HG02588 (cell line): Measurements from ENCODE around the gene UNK.
A peak's percentile ranks its signal among the peaks of the same experiment; 100 is the strongest.
"Not testable (repeated sequence)": the region's sequence is repeated elsewhere in the genome, so short reads cannot be mapped to it uniquely, and the experiment has no call there.

ENCODE experiments used
- ATAC-seq: cut with Tn5 transposase; IDR thresholded peaks from one replicate; pipeline ENCODE4 v1.9.1; 2021; ENCODE audit warnings: mild to moderate bottlenecking, moderate library complexity; ENCODE audit not compliant: unreplicated experiment

Gene UNK

DNA sequence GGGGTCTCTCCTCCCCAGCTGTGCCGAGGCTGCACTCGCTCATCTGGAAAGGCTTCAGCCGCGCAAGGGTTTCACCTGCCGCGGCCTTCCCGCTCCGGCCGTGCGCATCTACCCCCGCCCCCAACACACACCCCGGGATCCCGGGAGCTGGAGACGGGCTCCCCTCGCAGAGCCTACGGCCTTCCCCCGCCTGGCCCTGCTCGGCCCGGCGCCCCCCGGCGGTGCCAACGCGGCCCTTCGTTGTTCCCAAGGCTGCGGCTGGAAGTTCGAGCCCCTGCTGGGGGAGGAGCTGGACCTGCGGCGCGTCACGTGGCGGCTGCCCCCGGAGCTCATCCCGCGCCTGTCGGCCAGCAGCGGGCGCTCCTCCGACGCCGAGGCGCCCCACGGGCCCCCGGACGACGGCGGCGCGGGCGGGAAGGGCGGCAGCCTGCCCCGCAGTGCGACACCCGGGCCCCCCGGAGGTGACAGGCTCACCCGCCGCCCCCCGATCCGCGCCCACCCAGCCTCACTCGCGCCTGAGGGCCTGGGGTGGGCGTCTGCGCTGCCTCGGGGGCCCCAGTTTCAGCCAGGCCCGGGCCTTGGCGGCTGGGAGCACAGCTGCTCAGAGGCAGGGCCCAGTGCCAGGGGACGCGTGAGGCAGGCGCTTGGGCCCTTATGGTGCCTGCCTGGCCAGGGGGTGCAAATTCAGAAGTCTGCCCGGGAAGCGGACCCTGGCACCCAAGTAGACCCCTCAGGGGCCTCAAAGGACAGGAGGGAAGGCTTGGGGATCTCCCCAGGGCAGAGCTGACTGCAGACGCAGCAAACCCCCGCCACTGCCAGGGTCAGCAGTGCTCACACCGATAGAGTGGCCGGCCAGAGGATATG lies 30.9 kb upstream of the UNK start:
- ATAC-seq, result no peak

DNA sequence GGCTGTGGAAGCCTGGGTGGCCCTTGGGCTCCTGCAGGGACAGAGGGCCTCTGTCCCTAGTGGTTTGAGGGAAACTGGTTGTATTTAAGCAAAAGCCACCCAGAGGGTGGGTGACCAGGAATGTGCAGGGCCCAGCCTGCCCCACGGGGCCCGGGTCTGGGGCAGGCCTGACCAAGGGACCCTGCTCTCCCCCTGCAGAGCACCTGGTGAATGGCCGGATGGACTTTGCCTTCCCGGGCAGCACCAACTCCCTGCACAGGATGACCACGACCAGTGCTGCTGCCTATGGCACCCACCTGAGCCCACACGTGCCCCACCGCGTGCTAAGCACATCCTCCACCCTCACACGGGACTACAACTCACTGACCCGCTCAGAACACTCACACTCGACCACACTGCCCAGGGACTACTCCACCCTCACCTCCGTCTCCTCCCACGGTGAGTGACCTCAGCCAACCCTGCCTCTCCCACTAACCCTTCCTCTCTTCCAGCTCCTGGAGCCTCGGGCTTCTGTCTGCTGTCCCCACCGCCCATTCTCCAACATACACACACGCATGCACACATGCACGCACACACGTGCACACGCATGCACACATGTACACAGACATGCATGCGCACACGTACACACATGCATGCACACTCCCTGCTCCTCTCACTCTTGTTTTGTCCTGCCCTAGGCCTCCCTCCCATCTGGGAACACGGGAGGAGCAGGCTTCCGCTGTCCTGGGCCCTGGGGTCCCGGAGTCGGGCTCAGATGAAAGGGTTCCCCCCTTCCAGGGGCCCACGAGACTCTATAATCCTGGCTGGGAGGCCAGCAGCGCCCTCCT lies 30.0 kb upstream of the UNK start:
- no peak for ATAC-seq

DNA sequence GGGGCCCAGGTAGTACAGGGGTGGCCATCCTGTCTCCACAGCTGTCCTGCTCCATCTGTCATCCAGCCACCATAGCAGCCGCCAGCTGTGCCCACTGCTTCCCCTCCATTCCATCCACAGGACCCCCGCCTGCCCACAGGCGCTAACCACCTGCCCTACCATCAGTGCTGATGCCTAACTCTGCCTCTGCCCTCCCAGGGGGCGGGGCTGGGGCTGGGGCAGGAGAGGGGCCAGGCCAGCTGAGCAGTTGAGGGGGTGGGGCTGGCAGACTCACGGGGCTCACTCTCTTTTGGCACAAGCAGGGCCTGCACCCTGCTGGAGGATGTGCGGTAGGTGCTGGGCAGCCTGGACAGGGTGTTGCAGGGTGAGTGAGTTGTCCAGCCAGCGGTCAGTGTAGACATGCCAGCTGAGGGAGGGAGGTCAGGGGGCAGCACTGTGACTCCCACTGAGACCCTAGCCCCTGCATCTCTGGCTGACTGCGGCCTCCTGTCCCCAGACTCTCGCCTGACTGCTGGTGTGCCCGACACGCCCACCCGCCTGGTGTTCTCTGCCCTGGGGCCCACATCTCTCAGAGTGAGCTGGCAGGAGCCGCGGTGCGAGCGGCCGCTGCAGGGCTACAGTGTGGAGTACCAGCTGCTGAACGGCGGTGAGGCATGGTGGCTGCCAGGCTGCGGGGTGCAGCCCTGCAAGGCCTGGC lies 29.3 kb upstream of the UNK start:
- no peak for ATAC-seq

DNA sequence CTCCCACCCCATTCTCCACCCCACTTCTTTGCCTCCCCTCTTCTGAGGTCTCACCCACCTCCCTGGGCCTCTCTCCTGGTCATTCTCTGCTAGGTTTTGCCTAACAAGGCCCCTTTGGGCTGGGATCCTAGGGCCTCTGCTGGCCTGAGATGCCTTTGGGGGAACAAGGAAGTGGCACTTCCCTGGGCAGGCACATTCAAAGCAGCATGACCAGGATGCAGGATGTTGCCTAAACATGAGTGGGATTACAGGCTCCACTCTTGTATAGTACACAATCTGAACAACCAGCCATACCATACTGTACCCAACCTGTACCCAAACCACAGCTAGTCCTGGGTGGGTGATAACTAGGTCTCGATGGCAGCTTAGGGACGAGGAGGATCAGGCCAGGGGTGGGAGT lies 28.6 kb upstream of the UNK start:
- ATAC-seq, result no peak

DNA sequence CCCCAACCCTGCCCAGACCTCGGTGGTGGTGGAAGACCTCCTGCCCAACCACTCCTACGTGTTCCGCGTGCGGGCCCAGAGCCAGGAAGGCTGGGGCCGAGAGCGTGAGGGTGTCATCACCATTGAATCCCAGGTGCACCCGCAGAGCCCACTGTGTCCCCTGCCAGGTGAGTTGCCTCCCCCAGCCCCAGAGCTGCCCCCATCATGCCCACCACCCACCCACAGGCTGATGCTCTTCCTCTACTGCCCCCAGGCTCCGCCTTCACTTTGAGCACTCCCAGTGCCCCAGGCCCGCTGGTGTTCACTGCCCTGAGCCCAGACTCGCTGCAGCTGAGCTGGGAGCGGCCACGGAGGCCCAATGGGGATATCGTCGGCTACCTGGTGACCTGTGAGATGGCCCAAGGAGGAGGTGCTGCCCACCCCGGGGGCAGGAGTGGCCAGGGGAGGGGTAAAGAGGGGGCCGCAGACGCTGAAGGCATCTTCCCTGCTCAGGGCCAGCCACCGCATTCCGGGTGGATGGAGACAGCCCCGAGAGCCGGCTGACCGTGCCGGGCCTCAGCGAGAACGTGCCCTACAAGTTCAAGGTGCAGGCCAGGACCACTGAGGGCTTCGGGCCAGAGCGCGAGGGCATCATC lies 28.0 kb upstream of the UNK start:
- ATAC-seq, result no peak

DNA sequence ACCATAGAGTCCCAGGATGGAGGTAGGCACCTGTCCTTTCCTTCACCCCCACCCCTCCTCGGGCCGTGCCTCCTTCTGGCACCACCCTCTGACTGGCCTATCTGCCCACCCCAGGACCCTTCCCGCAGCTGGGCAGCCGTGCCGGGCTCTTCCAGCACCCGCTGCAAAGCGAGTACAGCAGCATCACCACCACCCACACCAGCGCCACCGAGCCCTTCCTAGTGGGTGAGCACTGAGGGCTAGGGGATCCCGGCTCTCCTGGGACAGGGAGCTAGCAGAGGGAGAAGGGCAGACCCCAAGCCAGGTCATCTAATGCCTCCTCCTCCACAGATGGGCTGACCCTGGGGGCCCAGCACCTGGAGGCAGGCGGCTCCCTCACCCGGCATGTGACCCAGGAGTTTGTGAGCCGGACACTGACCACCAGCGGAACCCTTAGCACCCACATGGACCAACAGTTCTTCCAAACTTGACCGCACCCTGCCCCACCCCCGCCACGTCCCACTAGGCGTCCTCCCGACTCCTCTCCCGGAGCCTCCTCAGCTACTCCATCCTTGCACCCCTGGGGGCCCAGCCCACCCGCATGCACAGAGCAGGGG lies 27.4 kb upstream of the UNK start:
- no peak for ATAC-seq

DNA sequence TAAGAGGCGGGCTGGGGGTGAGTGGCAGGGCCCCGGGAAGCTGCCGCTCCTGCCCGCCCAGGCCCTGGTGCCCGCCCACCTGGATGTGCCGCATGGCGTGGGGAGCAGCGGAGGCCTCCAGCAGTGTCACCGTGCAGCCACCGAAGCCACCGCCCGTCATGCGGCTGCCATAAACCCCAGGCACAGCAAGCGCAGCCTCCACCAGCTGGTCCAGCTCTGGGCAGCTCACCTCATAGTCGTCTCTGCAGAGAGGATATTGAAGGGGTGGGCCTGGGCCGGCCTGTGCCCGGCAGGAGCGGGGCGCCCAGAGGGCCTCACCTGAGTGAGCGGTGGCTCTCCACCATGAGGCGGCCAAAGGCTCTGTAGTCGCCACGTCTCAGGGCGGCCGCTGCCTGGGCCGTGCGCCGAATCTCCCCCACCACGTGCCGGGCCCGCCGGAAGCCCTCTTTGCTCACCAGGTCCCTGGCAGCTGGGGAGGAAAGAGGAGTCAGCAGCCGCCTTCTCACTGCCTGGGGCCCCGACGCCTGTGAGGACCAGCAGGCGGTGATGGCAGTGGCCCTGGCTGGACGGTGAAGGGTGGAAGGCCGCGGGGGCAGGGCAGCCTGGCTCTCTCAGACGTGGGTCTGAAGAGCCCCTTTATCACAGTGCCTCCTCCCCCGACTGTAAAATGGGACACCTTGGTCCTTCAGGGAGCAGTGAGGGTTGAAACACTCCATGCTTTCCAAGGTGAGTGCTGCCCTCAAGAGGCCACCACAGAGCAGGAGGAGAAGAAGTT lies 26.3 kb upstream of the UNK start:
- ATAC-seq, result no peak

DNA sequence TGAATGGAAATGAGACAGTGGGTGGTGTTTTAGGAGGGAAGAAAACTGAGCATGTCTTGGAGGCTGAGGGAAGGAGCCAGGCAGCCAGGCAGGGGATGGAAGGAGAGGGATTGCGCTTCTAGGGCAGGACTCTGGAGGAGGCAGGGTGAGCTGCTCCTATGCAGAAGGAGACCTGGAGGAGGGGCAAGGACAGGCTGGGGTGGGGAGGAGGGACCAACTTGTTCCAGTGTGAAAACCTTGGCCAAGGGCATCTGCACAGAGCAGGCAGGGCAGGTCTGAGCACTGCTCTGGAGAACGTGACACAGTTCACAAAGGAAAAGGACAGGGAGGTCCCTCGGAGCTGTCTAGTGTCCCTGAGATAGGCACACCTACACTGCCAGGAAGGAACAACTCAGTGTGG lies 25.1 kb upstream of the UNK start:
- ATAC-seq, result no peak

DNA sequence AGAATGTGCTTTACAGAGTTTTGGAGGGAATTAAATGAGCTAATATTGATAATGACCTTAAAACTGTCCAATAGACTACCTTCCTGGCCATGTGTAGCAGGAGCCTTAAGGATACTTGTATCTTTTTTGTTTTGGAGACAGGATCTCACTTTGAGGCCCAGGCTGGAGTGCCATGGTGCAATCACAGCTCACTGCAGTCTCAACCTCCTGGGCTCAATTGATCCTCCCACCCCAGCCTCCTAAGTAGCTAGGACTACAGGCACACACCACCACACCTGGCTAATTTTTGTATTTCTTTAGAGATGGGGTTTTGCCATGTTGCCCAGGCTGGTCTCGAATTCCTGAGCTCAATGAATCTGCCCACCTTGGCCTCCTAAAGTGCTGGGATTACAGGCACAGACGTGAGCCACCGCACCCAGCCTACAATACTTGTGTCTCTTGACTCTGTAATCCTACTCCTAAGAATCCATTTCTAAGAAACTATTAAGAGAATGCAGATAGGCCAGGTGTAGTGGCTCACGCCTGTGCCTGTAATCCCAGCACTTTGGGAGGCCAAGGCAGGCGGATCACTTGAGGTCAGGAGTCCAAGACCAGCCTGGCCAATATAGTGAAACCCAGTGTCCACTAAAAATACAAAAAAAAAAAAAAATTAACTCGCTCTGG lies 24.5 kb upstream of the UNK start:
- ATAC-seq, result not testable (repeated sequence)

DNA sequence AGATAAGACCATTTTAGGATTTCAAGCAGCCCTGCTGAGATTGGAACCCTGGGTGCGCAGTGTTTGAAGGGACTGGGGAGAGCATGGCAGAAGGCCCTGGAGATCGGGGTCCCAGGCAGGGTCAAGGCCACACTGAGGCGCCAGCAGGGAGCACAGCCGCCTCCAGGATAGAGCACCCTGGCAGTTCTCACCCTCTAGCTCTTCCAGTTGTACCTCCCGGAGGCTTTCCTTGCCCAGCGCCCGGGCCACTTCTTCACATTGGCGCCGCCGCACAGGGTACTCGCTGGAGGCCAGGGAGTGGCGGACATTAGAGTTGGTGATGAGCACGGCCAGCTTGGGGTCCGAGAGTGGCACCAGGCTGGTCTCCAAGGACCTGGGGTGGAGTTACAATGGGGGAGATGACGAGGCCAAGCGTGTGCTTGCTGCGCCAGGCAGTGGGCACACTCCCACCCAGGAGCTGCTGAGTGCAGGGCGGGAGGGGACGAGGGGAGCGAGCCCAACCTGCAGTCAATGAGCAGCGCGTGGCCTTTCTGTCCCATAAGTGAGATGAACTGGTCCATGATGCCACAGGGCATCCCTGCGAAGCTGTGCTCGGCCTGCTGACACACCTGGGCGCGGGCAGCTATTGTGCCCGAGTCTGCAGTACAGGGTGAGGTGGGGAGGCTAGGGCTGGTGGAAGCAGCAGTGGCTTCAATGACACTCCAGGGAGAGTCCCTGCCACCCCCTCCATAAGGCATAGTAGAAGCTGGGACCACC lies 21.9 kb upstream of the UNK start:
- no peak for ATAC-seq

DNA sequence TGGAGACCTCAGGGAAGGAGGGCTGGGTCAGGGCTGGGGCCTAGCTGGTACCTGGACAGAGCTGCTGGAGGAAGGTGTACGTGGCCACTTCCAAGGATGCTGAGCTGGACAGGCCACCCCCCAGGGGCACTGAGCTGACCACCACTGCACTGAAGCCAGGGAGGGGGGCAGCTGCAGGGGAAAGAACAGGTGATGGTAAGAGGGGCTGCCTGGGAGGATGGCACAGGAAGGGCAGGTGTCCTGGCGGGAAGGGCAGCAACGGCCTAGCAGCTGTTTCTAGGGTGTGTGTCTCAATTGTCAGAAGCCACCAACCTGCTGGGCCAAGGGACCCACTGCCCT lies 21.4 kb upstream of the UNK start:
- no peak for ATAC-seq

DNA sequence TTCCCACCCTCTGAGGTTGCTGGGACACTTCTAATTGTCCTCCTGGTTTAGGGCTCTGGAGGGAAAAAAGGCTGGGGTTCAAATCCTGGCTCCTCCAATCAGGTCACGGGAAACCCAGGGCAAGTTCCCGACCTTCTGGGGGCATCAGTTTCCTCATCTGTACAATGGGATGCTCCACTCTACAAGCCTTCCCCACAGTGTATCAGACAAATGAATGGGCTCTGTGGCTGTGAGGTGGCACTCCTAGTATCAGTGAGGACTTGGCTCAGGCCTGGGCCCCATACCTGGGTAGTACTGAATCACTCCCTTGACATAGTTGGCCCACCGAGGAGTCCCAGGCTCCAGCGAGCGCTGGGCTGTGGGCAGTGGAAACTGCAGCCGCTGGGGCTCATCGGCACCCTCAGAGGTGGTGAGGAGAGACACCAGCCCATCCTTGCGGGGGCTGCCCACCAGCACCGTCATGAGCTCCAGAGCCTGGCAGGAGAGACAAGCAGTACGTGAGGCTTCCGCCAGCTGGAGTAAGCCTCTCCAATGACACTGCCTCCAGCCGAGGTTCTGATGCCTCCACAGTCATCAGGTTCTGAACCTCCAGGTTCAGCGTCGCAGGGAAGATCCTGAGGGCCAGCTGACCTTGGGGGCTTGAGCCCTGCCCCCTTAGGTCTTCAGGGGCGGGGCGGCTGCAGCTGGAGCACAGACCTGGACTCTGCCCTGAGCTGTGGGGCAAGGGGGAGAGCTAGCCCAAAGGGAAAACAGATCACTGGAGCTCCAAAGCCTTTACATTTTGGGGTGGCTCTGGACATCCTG lies 20.8 kb upstream of the UNK start:
- ATAC-seq, result no peak

DNA sequence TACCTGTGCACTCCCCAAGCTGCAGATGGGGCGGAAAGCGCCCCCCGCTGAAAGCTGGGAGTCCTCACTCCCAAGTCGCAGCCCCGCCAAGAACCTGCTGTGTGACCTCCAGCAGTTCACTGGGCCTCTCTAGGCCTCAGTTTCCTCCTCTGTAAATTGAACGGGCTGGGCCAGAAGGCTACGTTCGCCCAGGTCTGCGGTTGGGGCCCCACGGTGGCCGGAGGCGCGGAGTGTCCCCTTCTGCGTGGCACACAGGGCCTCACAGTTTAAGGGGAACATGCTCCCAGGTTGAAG lies 20.2 kb upstream of the UNK start:
- no peak for ATAC-seq

DNA sequence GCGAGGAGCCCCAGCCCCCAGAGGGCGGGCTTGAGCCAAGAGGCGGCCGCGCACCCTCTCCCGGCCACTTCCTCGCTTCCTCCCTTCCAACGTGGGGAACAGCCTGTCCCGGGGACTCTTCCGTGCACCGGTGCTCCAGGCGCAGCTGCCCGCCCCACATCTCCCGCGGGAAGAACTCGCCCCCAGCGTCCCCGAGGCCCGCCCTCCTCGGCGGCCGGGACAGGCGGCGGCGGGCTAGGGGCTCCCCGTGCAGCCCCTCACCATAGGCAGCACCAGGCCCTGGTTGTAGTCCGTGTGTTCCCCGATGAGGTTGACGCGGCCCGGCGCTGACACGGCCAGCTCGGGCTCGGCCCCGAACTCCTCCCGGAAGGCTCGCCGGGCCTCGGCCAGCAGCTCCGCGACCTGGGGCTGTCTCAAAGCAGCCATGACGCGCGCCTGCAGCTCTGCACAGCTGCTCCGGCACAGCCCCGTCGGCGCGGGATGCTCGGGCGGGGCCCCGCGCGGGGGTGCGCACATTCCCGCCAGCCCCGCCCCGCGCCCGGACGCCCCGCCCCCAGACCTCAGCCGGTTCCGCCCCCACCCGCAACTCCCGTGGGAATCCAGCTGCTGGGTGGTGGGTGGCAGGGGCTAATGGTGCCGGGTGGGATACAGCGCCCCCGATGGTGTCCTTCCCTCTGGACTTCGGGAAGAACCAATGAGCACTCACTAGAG lies 19.7 kb upstream of the UNK start, which contains the start of gene GALK1:
Gene GALK1 (minus strand): TSS at position 482 of the 711 bp plus-strand sequence. CDS start 56 bp downstream, at position 426.
- ATAC-seq, result peak; percentile 61

DNA sequence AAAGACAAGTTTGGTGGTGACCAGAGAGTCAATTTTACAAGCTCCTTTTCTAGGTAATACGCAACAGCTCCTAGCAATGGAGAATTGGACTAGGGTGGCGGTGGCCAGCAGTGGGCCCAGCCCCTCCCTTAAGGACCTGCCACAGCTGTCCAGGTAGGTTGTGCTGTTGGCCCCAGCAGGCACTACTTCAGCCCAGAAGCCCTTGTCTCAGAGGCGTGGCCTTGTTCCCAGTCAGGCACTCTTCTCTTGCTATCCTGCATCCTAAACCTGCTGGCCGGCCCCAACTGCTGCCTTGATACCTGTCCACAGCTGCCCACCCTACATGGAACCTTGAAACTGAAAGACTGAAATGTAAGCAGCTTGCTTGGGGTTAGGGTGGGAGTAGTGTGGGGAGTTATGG lies 18.6 kb upstream of the UNK start:
- ATAC-seq, result no peak

DNA sequence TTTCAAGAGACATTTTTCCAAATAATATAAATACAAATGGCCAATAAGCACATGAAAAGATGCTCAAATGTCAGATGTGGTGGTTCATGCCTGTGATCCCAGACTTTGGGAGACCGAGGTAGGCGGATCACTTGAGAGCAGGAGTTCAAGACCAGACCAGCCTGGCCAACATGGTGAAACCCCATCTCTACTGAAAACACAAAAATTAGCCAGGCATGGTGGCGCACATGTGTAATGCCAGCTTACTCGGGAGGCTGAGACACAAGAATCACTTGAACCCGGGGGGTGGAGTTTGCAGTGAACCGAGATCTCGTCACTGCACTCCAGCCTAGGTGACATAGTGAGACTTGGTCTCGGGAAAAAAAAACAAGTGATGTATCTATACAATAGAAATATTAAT lies 16.7 kb upstream of the UNK start:
- ATAC-seq, result no peak

DNA sequence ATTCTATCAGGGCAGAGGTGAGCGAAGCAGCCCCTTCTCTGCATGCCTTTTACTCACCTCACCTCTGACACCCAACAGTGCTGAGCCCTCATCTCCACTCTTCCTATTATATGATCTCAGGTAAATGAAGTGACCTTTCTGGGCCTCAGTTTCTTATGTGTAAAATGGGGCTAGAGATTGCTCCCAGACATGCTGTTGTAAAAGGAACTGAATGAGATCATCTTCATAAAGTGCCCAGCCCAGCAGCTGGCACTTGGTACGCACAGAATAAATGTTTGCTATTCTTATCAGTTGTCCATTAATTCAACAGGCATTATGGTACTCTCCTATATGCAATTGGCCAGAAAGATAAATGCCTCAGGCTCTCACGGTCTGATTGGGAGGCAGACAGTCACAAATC lies 15.1 kb upstream of the UNK start:
- ATAC-seq, result no peak
